Stimulated activated naive B cell treated with anti-CD40 and anti-IgM and Interleukin-4, amounts not matched to agents 10 μg/mL and 1 μg/mL and 100 μg/mL, for 72 hours (primary cell): ENCODE data around the gene TXNL4B.

Experiments used
- ATAC-seq, 2 donors: fragments of 150-1000 bp; cut with Tn5 transposase; replicated peaks; 2 replicates each; pipeline ENCODE4 v1.10.0; 2021; ENCODE audit warnings: moderate library complexity in 1 of 2
- DNase-seq: peaks from one replicate; pipeline ENCODE4 v3.0.0; 2021
- H3K27ac Mint-ChIP-seq: one replicate; pipeline ENCODE4 v1.8.0; 2022; ENCODE audit warnings: mild to moderate bottlenecking, mixed read lengths
- H3K27me3 Mint-ChIP-seq, 2 donors: one replicate each; pipeline ENCODE4 v1.8.0; 2022; ENCODE audit warnings: mixed read lengths in 2 of 2
- H3K36me3 Mint-ChIP-seq, 2 donors: one replicate each; pipeline ENCODE4 v1.8.0; 2022; ENCODE audit warnings: mixed read lengths in 2 of 2, mild to moderate bottlenecking in 1 of 2
- H3K4me1 Mint-ChIP-seq, 2 donors: one replicate each; pipeline ENCODE4 v1.8.0; 2022; ENCODE audit warnings: mixed read lengths in 2 of 2, mild to moderate bottlenecking in 1 of 2
- H3K4me3 Mint-ChIP-seq, 2 donors: one replicate each; pipeline ENCODE4 v1.8.0; 2022; ENCODE audit warnings: mild to moderate bottlenecking in 2 of 2, mixed read lengths in 2 of 2, moderate library complexity in 1 of 2
- H3K9me3 Mint-ChIP-seq, 2 donors: one replicate each; pipeline ENCODE4 v1.8.0; 2022; ENCODE audit warnings: mixed read lengths in 2 of 2, mild to moderate bottlenecking in 1 of 2

TXNL4B gene

GRCh38 chr16:72044825-72045359 lies 48.5 kb downstream of the TXNL4B start:
- H3K4me1 Mint-ChIP-seq = no peaks in the 10 kb centered on the region
- no peak overlapping the region for H3K27ac Mint-ChIP-seq
- H3K36me3 Mint-ChIP-seq = peaks cover 27 to 32% of the 10 kb centered on the region in 2 donors
- DNase-seq (no peak), ATAC-seq (no peak)
- no peak overlapping the region for H3K4me3 Mint-ChIP-seq
- H3K9me3 Mint-ChIP-seq = peaks cover 5 to 9% of the 10 kb centered on the region in 2 donors
- H3K27me3 Mint-ChIP-seq = no peaks in the 10 kb centered on the region

GRCh38 chr16:72044296-72044695 lies 49.1 kb downstream of the TXNL4B start:
- DNase-seq (no peak), ATAC-seq (no peak)
- H3K4me3 Mint-ChIP-seq = no peak overlapping the region
- no peaks in the 10 kb centered on the region for H3K4me1 Mint-ChIP-seq
- H3K9me3 Mint-ChIP-seq = peaks cover 4 to 6% of the 10 kb centered on the region in 2 donors
- peaks cover 26 to 30% of the 10 kb centered on the region in 2 donors for H3K36me3 Mint-ChIP-seq
- no peak overlapping the region for H3K27ac Mint-ChIP-seq
- no peaks in the 10 kb centered on the region for H3K27me3 Mint-ChIP-seq

- H3K27ac Mint-ChIP-seq = no peak overlapping the region
- no peaks in the 10 kb centered on the region for H3K9me3 Mint-ChIP-seq
- no peaks in the 10 kb centered on the region for H3K4me1 Mint-ChIP-seq
- ATAC-seq = no peak
- no peak overlapping the region for H3K4me3 Mint-ChIP-seq
- no peaks in the 10 kb centered on the region for H3K27me3 Mint-ChIP-seq
- no peak for DNase-seq
- H3K36me3 Mint-ChIP-seq = peaks cover 27 to 30% of the 10 kb centered on the region in 2 donors
Measured at GRCh38 chr16:72043539-72043938, 49.9 kb downstream of the TXNL4B start.

GRCh38 chr16:72043058-72043457 lies 50.4 kb downstream of the TXNL4B start:
- H3K4me1 Mint-ChIP-seq = no peaks in the 10 kb centered on the region
- no peak overlapping the region for H3K27ac Mint-ChIP-seq
- H3K36me3 Mint-ChIP-seq = peaks cover 27 to 30% of the 10 kb centered on the region in 2 donors
- no peaks in the 10 kb centered on the region for H3K27me3 Mint-ChIP-seq
- no peak overlapping the region for H3K4me3 Mint-ChIP-seq
- no peak for ATAC-seq
- H3K9me3 Mint-ChIP-seq = no peaks in the 10 kb centered on the region
- no peak for DNase-seq

GRCh38 chr16:72042157-72042660 lies 51.2 kb downstream of the TXNL4B start:
- Mint-ChIP-seq H3K27ac (no peak overlapping the region), H3K36me3 (peaks cover 30% of the 10 kb centered on the region in 2 donors), H3K4me1 (no peaks in the 10 kb centered on the region), H3K9me3 (no peaks in the 10 kb centered on the region), H3K4me3 (no peak overlapping the region), H3K27me3 (no peaks in the 10 kb centered on the region)
- DNase-seq = no peak
- ATAC-seq = no peak

- no peak for ATAC-seq
- H3K27ac Mint-ChIP-seq = no peak overlapping the region
- H3K9me3 Mint-ChIP-seq = no peaks in the 10 kb centered on the region
- H3K36me3 Mint-ChIP-seq = peaks cover 18 to 23% of the 10 kb centered on the region in 2 donors
- H3K4me1 Mint-ChIP-seq = no peaks in the 10 kb centered on the region
- DNase-seq = no peak
- H3K27me3 Mint-ChIP-seq = no peaks in the 10 kb centered on the region
- H3K4me3 Mint-ChIP-seq = no peak overlapping the region
Measured at GRCh38 chr16:72036098-72036497, 57.3 kb downstream of the TXNL4B start.
